Left ventricle myocardium inferior (tissue), 1 donor: ENCODE measurements around the gene GAS2L2. TPM values are rescaled to one million over a fixed set of nuclear protein-coding genes. Genes with fewer than 3 reads are reported as not detected.

Experiments used
- DNase-seq: peaks from one replicate; pipeline ENCODE4 v3.0.0-alpha.2; 2020
- H3K27ac ChIP-seq: fragments of 200-600 bp; replicated peaks from 2 replicates; pipeline ENCODE4 v1.8.0; 2021
- H3K27me3 ChIP-seq: fragments of 200-600 bp; 2 replicates; pipeline ENCODE4 v1.8.0; 2021; ENCODE audit warnings: low read depth
- H3K36me3 ChIP-seq: fragments of 200-600 bp; 2 replicates; pipeline ENCODE4 v1.8.0; 2021
- H3K4me1 ChIP-seq: fragments of 200-600 bp; 2 replicates; pipeline ENCODE4 v1.8.0; 2021
- H3K4me3 ChIP-seq: fragments of 200-600 bp; 2 replicates; pipeline ENCODE4 v1.8.0; 2021; ENCODE audit warnings: mild to moderate bottlenecking, moderate library complexity
- H3K9me3 ChIP-seq: fragments of 200-600 bp; replicated peaks from 2 replicates; pipeline ENCODE4 v1.8.0; 2021
- intact Hi-C: fragments of 100-400 bp; cut with micrococcal nuclease; formaldehyde crosslinking; loops from one replicate; pipeline ENCODE4 v1.11.0; 2022
- total RNA-seq: library from RNA; stranded (reverse); fragmentation: NEBNext Ultra II Directional; extraction: Animal tissue kit (Norgen Biotek cat#: 25700); gene quantifications from one replicate; pipeline ENCODE4 v1.2.1, GENCODE V29; 2021
- TF ChIP-seq, protein P1 (sequence below): fragments of 200-600 bp; IDR thresholded peaks from 2 replicates; pipeline ENCODE4 v1.8.0; 2021; ENCODE audit warnings: antibody characterized with exemption, mild to moderate bottlenecking, borderline replicate concordance
- donor health status: DM: no; HTN: yes; CAD: no; lungs with severe emphysema.

GAS2L2 gene
- total RNA-seq, 1 donor from 2014 or later: 0.08 TPM

DNA sequence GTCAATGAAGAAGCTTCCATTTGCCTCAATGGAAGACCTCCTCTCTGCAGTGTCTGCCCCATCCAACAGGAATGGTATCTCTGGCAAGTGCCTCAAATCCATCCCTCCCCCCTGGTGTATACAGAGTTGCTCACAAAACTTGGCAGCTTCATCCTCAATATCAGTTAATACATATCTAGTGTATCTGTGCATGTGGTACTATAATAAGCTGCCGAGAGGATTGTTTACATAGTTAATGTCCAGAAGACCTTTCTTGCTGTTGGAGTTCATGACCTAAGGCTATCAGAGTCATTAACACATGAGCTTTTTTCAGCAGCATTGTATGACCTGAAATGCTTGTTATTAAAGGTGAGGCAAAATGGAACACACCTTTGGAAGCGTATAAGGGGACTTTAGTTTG lies 35.6 kb downstream of the GAS2L2 start:
- Histone ChIP-seq H3K4me1 (peaks cover 53% of the 10 kb centered on the region), H3K36me3 (peaks cover 18% of the 10 kb centered on the region), H3K27ac (peak overlapping the region; percentile 90), H3K4me3 (no peak overlapping the region), H3K9me3 (no peaks in the 10 kb centered on the region), H3K27me3 (no peaks in the 10 kb centered on the region)
- intact Hi-C loops: no loop called here
- DNase-seq: no peak
- TF ChIP-seq, protein P1, sequence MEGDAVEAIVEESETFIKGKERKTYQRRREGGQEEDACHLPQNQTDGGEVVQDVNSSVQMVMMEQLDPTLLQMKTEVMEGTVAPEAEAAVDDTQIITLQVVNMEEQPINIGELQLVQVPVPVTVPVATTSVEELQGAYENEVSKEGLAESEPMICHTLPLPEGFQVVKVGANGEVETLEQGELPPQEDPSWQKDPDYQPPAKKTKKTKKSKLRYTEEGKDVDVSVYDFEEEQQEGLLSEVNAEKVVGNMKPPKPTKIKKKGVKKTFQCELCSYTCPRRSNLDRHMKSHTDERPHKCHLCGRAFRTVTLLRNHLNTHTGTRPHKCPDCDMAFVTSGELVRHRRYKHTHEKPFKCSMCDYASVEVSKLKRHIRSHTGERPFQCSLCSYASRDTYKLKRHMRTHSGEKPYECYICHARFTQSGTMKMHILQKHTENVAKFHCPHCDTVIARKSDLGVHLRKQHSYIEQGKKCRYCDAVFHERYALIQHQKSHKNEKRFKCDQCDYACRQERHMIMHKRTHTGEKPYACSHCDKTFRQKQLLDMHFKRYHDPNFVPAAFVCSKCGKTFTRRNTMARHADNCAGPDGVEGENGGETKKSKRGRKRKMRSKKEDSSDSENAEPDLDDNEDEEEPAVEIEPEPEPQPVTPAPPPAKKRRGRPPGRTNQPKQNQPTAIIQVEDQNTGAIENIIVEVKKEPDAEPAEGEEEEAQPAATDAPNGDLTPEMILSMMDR: no peak

DNA sequence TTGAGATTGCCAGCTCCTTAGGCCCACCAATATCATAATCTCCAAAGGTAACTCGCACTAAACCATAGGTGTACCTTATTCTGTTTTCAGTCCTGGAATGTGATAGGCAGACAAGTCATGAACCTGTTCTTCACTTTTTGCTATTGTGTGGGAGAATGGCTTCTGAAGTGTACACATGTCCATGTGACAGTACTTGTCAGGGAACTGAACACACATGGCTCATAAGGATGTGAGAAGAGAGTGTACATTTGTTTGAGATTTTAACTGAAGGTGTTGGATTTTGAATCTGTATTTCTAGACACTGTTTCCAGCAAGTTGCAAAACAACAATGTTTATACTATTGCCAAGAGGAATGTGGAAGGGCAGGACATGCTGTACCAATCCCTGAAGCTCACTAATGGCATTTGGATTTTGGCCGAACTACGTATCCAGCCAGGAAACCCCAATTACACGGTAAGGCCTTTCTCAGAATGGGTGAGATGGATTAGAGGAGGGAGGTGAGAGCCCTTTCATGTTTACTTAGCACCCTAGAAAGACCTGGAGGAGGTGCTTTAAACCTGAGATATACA lies 36.1 kb downstream of the GAS2L2 start:
- Histone ChIP-seq H3K4me1 (peaks cover 58% of the 10 kb centered on the region), H3K9me3 (no peaks in the 10 kb centered on the region), H3K4me3 (no peak overlapping the region), H3K27ac (peak overlapping the region; percentile 90), H3K27me3 (no peaks in the 10 kb centered on the region), H3K36me3 (peaks cover 18% of the 10 kb centered on the region)
- TF ChIP-seq, protein P1: no peak
- intact Hi-C loops: no loop called here
- no peak for DNase-seq

DNA sequence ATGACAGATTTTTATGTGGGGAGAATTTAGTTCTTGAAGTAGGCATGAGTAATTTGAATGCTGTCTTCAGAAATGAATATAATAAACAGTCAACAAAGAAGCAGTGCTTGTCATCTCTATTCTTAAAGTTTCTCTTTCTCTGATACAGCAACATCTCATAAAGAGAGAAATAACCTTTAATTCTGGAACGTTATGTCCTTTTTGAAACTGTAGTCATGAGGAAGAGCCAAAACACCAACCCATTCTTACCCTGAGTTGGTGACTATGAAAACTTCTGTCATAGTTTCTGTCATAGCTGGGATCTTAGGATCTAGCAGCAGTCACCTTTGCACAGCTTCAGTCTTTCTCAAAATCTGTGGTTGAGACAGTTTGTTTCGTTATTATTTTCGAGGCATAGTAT lies 36.9 kb downstream of the GAS2L2 start:
- Histone ChIP-seq H3K4me1 (peaks cover 66% of the 10 kb centered on the region), H3K27me3 (no peaks in the 10 kb centered on the region), H3K27ac (peak overlapping the region; percentile 90), H3K36me3 (peaks cover 24% of the 10 kb centered on the region), H3K4me3 (no peak overlapping the region), H3K9me3 (no peaks in the 10 kb centered on the region)
- TF ChIP-seq, protein P1: no peak
- DNase-seq: no peak
- intact Hi-C loops: no loop called here

DNA sequence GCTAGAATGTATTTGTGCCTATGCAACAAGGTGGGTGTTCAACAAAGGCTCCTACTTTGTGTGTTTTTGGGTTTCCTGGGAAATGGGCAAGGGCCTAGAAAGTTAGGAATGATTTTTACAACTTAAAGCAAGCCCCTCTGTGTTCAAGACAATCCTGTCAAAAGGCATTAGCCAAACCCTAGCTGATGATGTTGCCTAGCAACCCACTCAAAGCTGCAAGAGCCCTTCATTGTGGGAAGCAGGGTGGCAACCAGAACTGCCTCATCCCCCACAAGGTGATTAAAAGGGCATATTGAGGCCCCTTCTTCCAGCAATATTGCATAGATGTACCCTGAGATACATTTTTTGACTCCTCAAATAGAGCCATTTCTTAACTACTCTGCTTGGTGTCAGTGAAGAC lies 37.6 kb downstream of the GAS2L2 start:
- DNase-seq: no peak
- Histone ChIP-seq H3K9me3 (no peaks in the 10 kb centered on the region), H3K27ac (peak overlapping the region; percentile 90), H3K36me3 (peaks cover 31% of the 10 kb centered on the region), H3K4me3 (no peak overlapping the region), H3K27me3 (no peaks in the 10 kb centered on the region), H3K4me1 (peaks cover 69% of the 10 kb centered on the region)
- intact Hi-C loops: no loop called here
- TF ChIP-seq, protein P1: no peak

DNA sequence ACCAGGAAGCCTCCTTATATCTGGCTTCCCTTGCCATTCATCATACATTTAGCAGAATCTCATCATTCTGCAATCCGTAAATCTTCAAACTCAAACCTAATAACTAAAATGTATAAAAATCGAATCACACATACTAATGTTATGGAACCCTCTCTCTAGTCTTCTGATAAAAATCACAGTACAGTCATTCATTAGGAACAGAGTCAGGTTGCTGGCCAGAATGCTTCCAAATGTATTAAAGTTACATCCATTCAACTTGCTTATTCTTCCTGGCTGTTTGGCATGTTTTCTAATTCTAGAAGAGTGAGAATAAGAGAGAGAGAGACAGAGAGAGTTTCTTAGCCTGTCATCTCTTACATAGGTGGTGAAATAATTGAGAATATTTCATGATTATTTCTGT lies 38.1 kb downstream of the GAS2L2 start:
- Histone ChIP-seq H3K27ac (peak overlapping the region; percentile 90), H3K4me1 (peaks cover 73% of the 10 kb centered on the region), H3K27me3 (no peaks in the 10 kb centered on the region), H3K36me3 (peaks cover 35% of the 10 kb centered on the region), H3K9me3 (no peaks in the 10 kb centered on the region), H3K4me3 (no peak overlapping the region)
- intact Hi-C loops: no loop called here
- TF ChIP-seq, protein P1: no peak
- DNase-seq: no peak
